Panc1 (cell line): ENCODE data around the gene MSH3. TPM values are rescaled to one million over a fixed set of nuclear protein-coding genes. Genes with fewer than 3 reads are reported as not detected.

Experiments used
- ATAC-seq: fragments of 200-7000 bp; cut with Tn5 transposase; 2 replicates; pipeline ENCODE4 v1.9.1; 2020; ENCODE audit warnings: mild to moderate bottlenecking, moderate library complexity
- BruUV-seq: library from RNA; stranded (reverse); fragments of 400-500 nt; replicated peaks from 2 replicates; lab custom pipeline; 2021; lab: Mats Ljungman, UMichigan
- CTCF ChIA-PET: fragments of 300-600 bp; sonication (Branson Sonifier 250); formaldehyde crosslinking; loops from one replicate; lab custom pipeline; 2022; ENCODE audit warnings: antibody characterized with exemption; lab: Charles Lee
- POLR2A ChIA-PET: fragments of 300-600 bp; sonication (Branson Sonifier 250); formaldehyde crosslinking; loops from one replicate; lab custom pipeline; 2022; ENCODE audit warnings: antibody characterized with exemption; lab: Charles Lee
- DNase-seq: peaks from one replicate; pipeline ENCODE4 v3.0.0-alpha.2; 2010; ENCODE audit warnings: low read depth, low spot score
- H3K27ac ChIP-seq: 2 replicates; pipeline ENCODE4 v1.5.1; 2011; ENCODE audit warnings: mild to moderate bottlenecking, low read length, inconsistent platforms
- H3K27me3 ChIP-seq: fragments of 200-500 bp; sonication (Bioruptor generic); 2 replicates; pipeline ENCODE4 v1.6.0; 2014; ENCODE audit warnings: low read length, inconsistent platforms; ENCODE audit not compliant: control insufficient read depth, insufficient read depth
- H3K36me3 ChIP-seq: fragments of 200-500 bp; sonication (Bioruptor generic); 2 replicates; pipeline ENCODE4 v1.5.1; 2014; ENCODE audit warnings: inconsistent platforms, mild to moderate bottlenecking, low read length, moderate library complexity; ENCODE audit not compliant: control insufficient read depth, insufficient read depth
- H3K4me1 ChIP-seq: 2 replicates; pipeline ENCODE4 v1.5.1; 2011; ENCODE audit warnings: inconsistent platforms, mild to moderate bottlenecking, low read length, moderate library complexity; ENCODE audit not compliant: control insufficient read depth, insufficient read depth
- H3K4me3 ChIP-seq, 2 experiments: 2 replicates each; pipeline ENCODE4 v1.5.1; 2011 to 2012; ENCODE audit warnings: low read depth in 2 of 2, low read length in 2 of 2, mild to moderate bottlenecking in 2 of 2, inconsistent platforms in 1 of 2, moderate library complexity in 1 of 2
- H3K9me3 ChIP-seq: fragments of 200-500 bp; sonication (Bioruptor generic); 2 replicates; pipeline ENCODE4 v1.5.1; 2014; ENCODE audit warnings: low read depth, mild to moderate bottlenecking, inconsistent platforms, low read length, moderate library complexity; ENCODE audit not compliant: control insufficient read depth, insufficient read depth
- CTCF ChIP-seq: fragments of 450-650 bp; IDR thresholded peaks from 2 replicates; pipeline ENCODE4 v1.5.1; 2017; ENCODE audit warnings: mild to moderate bottlenecking
- POLR2AphosphoS5 ChIP-seq: IDR thresholded peaks from 2 replicates; pipeline ENCODE4 v1.6.1; 2012; ENCODE audit warnings: mild to moderate bottlenecking, low read depth, low read length, moderate library complexity
- REST ChIP-seq, 2 experiments: IDR thresholded peaks; 2 replicates each; pipeline ENCODE4 v1.6.1; 2011 to 2012; ENCODE audit warnings: low read depth in 2 of 2, control low read depth in 1 of 2, low read length in 1 of 2, mild to moderate bottlenecking in 1 of 2, moderate library complexity in 1 of 2; ENCODE audit not compliant: insufficient read depth in 1 of 2
- SIN3A ChIP-seq: IDR thresholded peaks from 2 replicates; pipeline ENCODE4 v1.6.1; 2012; ENCODE audit warnings: low read depth, mild to moderate bottlenecking, low read length, moderate library complexity, borderline replicate concordance; ENCODE audit not compliant: insufficient read depth
- TCF7L2 ChIP-seq: IDR thresholded peaks from 2 replicates; pipeline ENCODE4 v1.6.1; 2011; ENCODE audit warnings: mild to moderate bottlenecking, low read depth, low read length, inconsistent platforms
- in situ Hi-C: cut with HindIII; loops from 2 replicates; pipeline ENCODE4 v1.10.0; 2016; ENCODE audit warnings: low sequenced_read_pairs, low pct_unique_long_range_greater_than_20kb
- intact Hi-C: fragments of 100-400 bp; cut with micrococcal nuclease; formaldehyde crosslinking; loops from one replicate; pipeline ENCODE4 v1.10.0; 2022; ENCODE audit not compliant: unreplicated experiment
- total RNA-seq: library from RNA; stranded (reverse); gene quantifications from one replicate; pipeline ENCODE4 v1.2.1, GENCODE V29; 2021; ENCODE audit not compliant: unreplicated experiment

Gene MSH3
- total RNA-seq, 1 experiment from 2014 or later: 18.9 TPM

DNA sequence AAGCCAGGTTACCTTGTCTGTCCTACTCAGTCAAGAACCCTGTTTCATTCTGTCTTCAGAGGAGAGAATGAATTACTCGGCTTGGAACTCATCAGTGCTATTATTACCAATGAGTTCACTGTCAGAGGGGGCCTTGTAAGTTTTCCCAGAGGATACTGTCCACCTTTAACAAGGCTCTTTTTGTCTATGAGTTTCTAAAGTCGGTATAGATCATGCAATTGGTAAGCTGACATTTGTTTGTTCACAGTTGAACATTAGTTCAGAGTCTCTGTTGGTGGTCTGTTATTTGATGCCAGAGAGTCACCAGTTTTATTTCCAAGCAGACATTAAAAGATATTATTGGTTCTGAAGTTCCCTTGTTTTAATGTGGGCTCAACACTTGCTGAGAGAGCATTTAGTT, 58.5 kb downstream of the MSH3 start:
- Histone ChIP-seq H3K27ac (no peak overlapping the region), H3K9me3 (no peaks in the 10 kb centered on the region), H3K36me3 (no peaks in the 10 kb centered on the region), H3K4me3 (no peak overlapping the region), H3K4me1 (no peaks in the 10 kb centered on the region), H3K27me3 (no peaks in the 10 kb centered on the region)
- CTCF ChIA-PET: no interaction called here
- DNase-seq (no peak), ATAC-seq (no peak)
- no TSS peak for BruUV-seq
- TF ChIP-seq TCF7L2 (no peak), REST (IDR thresholded peaks at IDR 0.05; ENCODE audit: insufficient read depth in 1 of 2, low read depth in 2 of 2, low read length in 1 of 2) (no peak), POLR2AphosphoS5 (no peak), CTCF (no peak)
- intact Hi-C loops (loop anchor here (5.0 to 10.0 kb wide), 2 partner anchors 392 to 484 kb away; no protein-coding TSS in a partner anchor), in situ Hi-C loops (no loop called here)
- POLR2A ChIA-PET: no interaction called here

DNA sequence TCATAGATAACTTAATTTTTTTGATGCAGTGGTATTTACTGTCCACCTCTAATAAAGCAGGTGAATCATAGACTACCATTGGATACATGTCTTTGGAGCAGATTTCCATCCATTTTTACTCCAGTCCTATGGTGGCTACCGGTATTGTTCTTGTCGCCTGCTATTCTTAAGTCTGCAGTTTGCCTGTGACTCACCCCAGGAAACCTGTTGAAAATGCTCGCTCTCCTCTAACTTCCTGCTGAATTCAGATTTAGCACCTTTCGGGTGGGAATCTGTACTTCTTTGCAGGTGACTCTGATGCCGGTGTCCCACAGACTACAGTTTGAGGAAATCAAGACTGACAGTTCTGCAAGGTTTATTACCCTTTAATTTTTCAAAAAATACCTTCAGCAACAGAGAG, 59.2 kb downstream of the MSH3 start:
- TF ChIP-seq REST (IDR thresholded peaks at IDR 0.05; ENCODE audit: insufficient read depth in 1 of 2, low read depth in 2 of 2, low read length in 1 of 2) (no peak), TCF7L2 (no peak), POLR2AphosphoS5 (no peak), SIN3A (no peak), CTCF (no peak)
- BruUV-seq: no TSS peak
- no peak overlapping the region for H3K27ac ChIP-seq
- no peaks in the 10 kb centered on the region for H3K9me3 ChIP-seq
- H3K27me3 ChIP-seq: no peaks in the 10 kb centered on the region
- no peaks in the 10 kb centered on the region for H3K4me1 ChIP-seq
- no peak overlapping the region for H3K4me3 ChIP-seq
- ATAC-seq: no peak
- no peak for DNase-seq
- ChIA-PET CTCF (no interaction called here), POLR2A (no interaction called here)
- intact Hi-C loops (loop anchor here (5.0 to 10.0 kb wide), 2 partner anchors 391 to 484 kb away; no protein-coding TSS in a partner anchor), in situ Hi-C loops (no loop called here)
- H3K36me3 ChIP-seq: no peaks in the 10 kb centered on the region
